Gastroesophageal sphincter (tissue), 3 donors: Measurements from ENCODE around the gene KCNH1.

Experiments used
- POLR2A ChIP-seq, 2 donors: fragments of 450-650 bp; IDR thresholded peaks; one replicate each; pipeline ENCODE4 v1.6.1; 2017; ENCODE audit warnings: antibody characterized with exemption in 2 of 2, mild to moderate bottlenecking in 2 of 2, moderate library complexity in 1 of 2
- TF ChIP-seq, protein P1 (sequence below), 4 experiments: fragments of 200-600 bp in 2 of 4; fragments of 450-650 bp in 2 of 4; sonication (generic) in 1 of 4; IDR thresholded peaks; one replicate each; pipeline ENCODE4 v1.5.1; 2017 to 2019; ENCODE audit warnings: antibody characterized with exemption in 4 of 4, mild to moderate bottlenecking in 2 of 4, moderate library complexity in 2 of 4

DNA sequence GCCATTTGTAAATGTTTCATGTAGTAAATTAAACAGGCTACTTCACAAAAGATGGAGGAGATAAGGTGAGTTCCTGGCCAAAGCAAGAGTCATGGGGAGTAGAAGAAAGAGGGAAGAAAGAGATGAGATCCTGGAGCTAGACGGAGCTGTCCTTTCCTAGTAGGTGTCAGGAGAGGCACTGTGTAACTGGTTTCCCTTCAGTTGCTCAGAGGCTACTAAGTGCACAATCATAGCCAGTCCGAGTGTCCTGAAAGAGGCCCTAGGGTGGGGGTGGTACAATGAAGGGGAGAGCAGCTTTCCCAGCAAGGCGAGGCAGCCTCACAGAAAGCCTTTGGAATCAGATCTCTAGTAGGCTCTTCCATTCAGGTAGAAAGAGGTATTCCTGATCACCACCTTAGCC, 390.9 kb downstream of the KCNH1 start:
- TF ChIP-seq, protein P1, sequence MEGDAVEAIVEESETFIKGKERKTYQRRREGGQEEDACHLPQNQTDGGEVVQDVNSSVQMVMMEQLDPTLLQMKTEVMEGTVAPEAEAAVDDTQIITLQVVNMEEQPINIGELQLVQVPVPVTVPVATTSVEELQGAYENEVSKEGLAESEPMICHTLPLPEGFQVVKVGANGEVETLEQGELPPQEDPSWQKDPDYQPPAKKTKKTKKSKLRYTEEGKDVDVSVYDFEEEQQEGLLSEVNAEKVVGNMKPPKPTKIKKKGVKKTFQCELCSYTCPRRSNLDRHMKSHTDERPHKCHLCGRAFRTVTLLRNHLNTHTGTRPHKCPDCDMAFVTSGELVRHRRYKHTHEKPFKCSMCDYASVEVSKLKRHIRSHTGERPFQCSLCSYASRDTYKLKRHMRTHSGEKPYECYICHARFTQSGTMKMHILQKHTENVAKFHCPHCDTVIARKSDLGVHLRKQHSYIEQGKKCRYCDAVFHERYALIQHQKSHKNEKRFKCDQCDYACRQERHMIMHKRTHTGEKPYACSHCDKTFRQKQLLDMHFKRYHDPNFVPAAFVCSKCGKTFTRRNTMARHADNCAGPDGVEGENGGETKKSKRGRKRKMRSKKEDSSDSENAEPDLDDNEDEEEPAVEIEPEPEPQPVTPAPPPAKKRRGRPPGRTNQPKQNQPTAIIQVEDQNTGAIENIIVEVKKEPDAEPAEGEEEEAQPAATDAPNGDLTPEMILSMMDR (IDR thresholded peaks at IDR 0.05): no peak
- TF ChIP-seq POLR2A (IDR thresholded peaks at IDR 0.05): no peak
